Activated CD4-positive, CD25-positive, alpha-beta regulatory T cell treated with anti-CD3 and anti-CD28 coated beads, Interleukin-2, amount 50 U/mL, for 16 hours (primary cell): Measurements from ENCODE around the gene SRD5A1.
A peak's percentile ranks its signal among the peaks of the same experiment; 100 is the strongest.

Experiments
- DNase-seq: peaks from one replicate; pipeline ENCODE4 v3.0.0-alpha.2; 2020; ENCODE audit warnings: low read depth, low spot score

SRD5A1 gene

GRCh38 chr5:6632888-6633468 lies at the start of gene SRD5A1, which contains the start of gene NSUN2:
Gene SRD5A1 (plus strand): TSS chr5:6633440. CDS start chr5:6633577, 137 bp downstream.
Gene NSUN2 (minus strand): TSS chr5:6633044. CDS start chr5:6632979, 65 bp downstream.
- peak; percentile 81 for DNase-seq

GRCh38 chr5:6584101-6584645 lies 49.1 kb upstream of the SRD5A1 start:
- DNase-seq = no peak

GRCh38 chr5:6584727-6585126 lies 48.5 kb upstream of the SRD5A1 start:
- DNase-seq = no peak

- no peak for DNase-seq
These were observed 48.1 kb upstream of the SRD5A1 start for GRCh38 chr5:6585168-6585567.

- DNase-seq = no peak
These were observed 47.1 kb upstream of the SRD5A1 start for GRCh38 chr5:6585939-6586646.

GRCh38 chr5:6586647-6587042 lies 46.6 kb upstream of the SRD5A1 start:
- no peak for DNase-seq

- DNase-seq = no peak
These were observed 46.1 kb upstream of the SRD5A1 start for GRCh38 chr5:6587171-6587570.

- DNase-seq = no peak
These were observed 42.7 kb upstream of the SRD5A1 start for GRCh38 chr5:6590581-6590980.

GRCh38 chr5:6591671-6592288 lies 41.5 kb upstream of the SRD5A1 start:
- DNase-seq = no peak

- DNase-seq = no peak
These were observed 40.6 kb upstream of the SRD5A1 start for GRCh38 chr5:6592601-6593000.

GRCh38 chr5:6593148-6594016 lies 39.9 kb upstream of the SRD5A1 start:
- DNase-seq = no peak

GRCh38 chr5:6594066-6594465 lies 39.2 kb upstream of the SRD5A1 start:
- DNase-seq = no peak

GRCh38 chr5:6595405-6595804 lies 37.8 kb upstream of the SRD5A1 start:
- DNase-seq = no peak

GRCh38 chr5:6596388-6596787 lies 36.9 kb upstream of the SRD5A1 start:
- no peak for DNase-seq

- no peak for DNase-seq
These were observed 35.7 kb upstream of the SRD5A1 start for GRCh38 chr5:6597557-6597956.

GRCh38 chr5:6598351-6598900 lies 34.8 kb upstream of the SRD5A1 start:
- no peak for DNase-seq

GRCh38 chr5:6599739-6600138 lies 33.5 kb upstream of the SRD5A1 start:
- DNase-seq = no peak

GRCh38 chr5:6601271-6601670 lies 32.0 kb upstream of the SRD5A1 start:
- no peak for DNase-seq

- no peak for DNase-seq
These were observed 31.4 kb upstream of the SRD5A1 start for GRCh38 chr5:6601816-6602215.

- no peak for DNase-seq
These were observed 30.8 kb upstream of the SRD5A1 start for GRCh38 chr5:6602441-6602840.

- DNase-seq = no peak
These were observed 29.6 kb upstream of the SRD5A1 start for GRCh38 chr5:6603643-6604042.
